Panc1 (cell line): ENCODE data around the gene ADGRD1. TPM values are rescaled to one million over a fixed set of nuclear protein-coding genes. Genes with fewer than 3 reads are reported as not detected.
A peak's percentile ranks its signal among the peaks of the same experiment; 100 is the strongest.

Experiments used
- ATAC-seq: fragments of 200-7000 bp; cut with Tn5 transposase; 2 replicates; pipeline ENCODE4 v1.9.1; 2020; ENCODE audit warnings: mild to moderate bottlenecking, moderate library complexity
- BruUV-seq: library from RNA; stranded (reverse); fragments of 400-500 nt; replicated peaks from 2 replicates; lab custom pipeline; 2021; lab: Mats Ljungman, UMichigan
- CTCF ChIA-PET: fragments of 300-600 bp; sonication (Branson Sonifier 250); formaldehyde crosslinking; loops from one replicate; lab custom pipeline; 2022; ENCODE audit warnings: antibody characterized with exemption; lab: Charles Lee
- POLR2A ChIA-PET: fragments of 300-600 bp; sonication (Branson Sonifier 250); formaldehyde crosslinking; loops from one replicate; lab custom pipeline; 2022; ENCODE audit warnings: antibody characterized with exemption; lab: Charles Lee
- DNase-seq: peaks from one replicate; pipeline ENCODE4 v3.0.0-alpha.2; 2010; ENCODE audit warnings: low read depth, low spot score
- H3K27ac ChIP-seq: 2 replicates; pipeline ENCODE4 v1.5.1; 2011; ENCODE audit warnings: mild to moderate bottlenecking, low read length, inconsistent platforms
- H3K27me3 ChIP-seq: fragments of 200-500 bp; sonication (Bioruptor generic); 2 replicates; pipeline ENCODE4 v1.6.0; 2014; ENCODE audit warnings: low read length, inconsistent platforms; ENCODE audit not compliant: control insufficient read depth, insufficient read depth
- H3K36me3 ChIP-seq: fragments of 200-500 bp; sonication (Bioruptor generic); 2 replicates; pipeline ENCODE4 v1.5.1; 2014; ENCODE audit warnings: inconsistent platforms, mild to moderate bottlenecking, low read length, moderate library complexity; ENCODE audit not compliant: control insufficient read depth, insufficient read depth
- H3K4me1 ChIP-seq: 2 replicates; pipeline ENCODE4 v1.5.1; 2011; ENCODE audit warnings: inconsistent platforms, mild to moderate bottlenecking, low read length, moderate library complexity; ENCODE audit not compliant: control insufficient read depth, insufficient read depth
- H3K4me3 ChIP-seq, 2 experiments: 2 replicates each; pipeline ENCODE4 v1.5.1; 2011 to 2012; ENCODE audit warnings: low read depth in 2 of 2, low read length in 2 of 2, mild to moderate bottlenecking in 2 of 2, inconsistent platforms in 1 of 2, moderate library complexity in 1 of 2
- H3K9me3 ChIP-seq: fragments of 200-500 bp; sonication (Bioruptor generic); 2 replicates; pipeline ENCODE4 v1.5.1; 2014; ENCODE audit warnings: low read depth, mild to moderate bottlenecking, inconsistent platforms, low read length, moderate library complexity; ENCODE audit not compliant: control insufficient read depth, insufficient read depth
- POLR2AphosphoS5 ChIP-seq: IDR thresholded peaks from 2 replicates; pipeline ENCODE4 v1.6.1; 2012; ENCODE audit warnings: mild to moderate bottlenecking, low read depth, low read length, moderate library complexity
- SIN3A ChIP-seq: IDR thresholded peaks from 2 replicates; pipeline ENCODE4 v1.6.1; 2012; ENCODE audit warnings: low read depth, mild to moderate bottlenecking, low read length, moderate library complexity, borderline replicate concordance; ENCODE audit not compliant: insufficient read depth
- TCF7L2 ChIP-seq: IDR thresholded peaks from 2 replicates; pipeline ENCODE4 v1.6.1; 2011; ENCODE audit warnings: mild to moderate bottlenecking, low read depth, low read length, inconsistent platforms
- in situ Hi-C: cut with HindIII; loops from 2 replicates; pipeline ENCODE4 v1.10.0; 2016; ENCODE audit warnings: low sequenced_read_pairs, low pct_unique_long_range_greater_than_20kb
- intact Hi-C: fragments of 100-400 bp; cut with micrococcal nuclease; formaldehyde crosslinking; loops from one replicate; pipeline ENCODE4 v1.10.0; 2022; ENCODE audit not compliant: unreplicated experiment
- total RNA-seq: library from RNA; stranded (reverse); gene quantifications from one replicate; pipeline ENCODE4 v1.2.1, GENCODE V29; 2021; ENCODE audit not compliant: unreplicated experiment
- TF ChIP-seq, protein P1 (sequence below), 2 experiments: IDR thresholded peaks; 2 replicates each; pipeline ENCODE4 v1.6.1; 2011 to 2012; ENCODE audit warnings: low read depth in 2 of 2, control low read depth in 1 of 2, low read length in 1 of 2, mild to moderate bottlenecking in 1 of 2, moderate library complexity in 1 of 2; ENCODE audit not compliant: insufficient read depth in 1 of 2
- TF ChIP-seq, protein P2 (sequence below): fragments of 450-650 bp; IDR thresholded peaks from 2 replicates; pipeline ENCODE4 v1.5.1; 2017; ENCODE audit warnings: mild to moderate bottlenecking

ADGRD1 gene
- total RNA-seq, 1 experiment from 2014 or later: 0.21 TPM

DNA sequence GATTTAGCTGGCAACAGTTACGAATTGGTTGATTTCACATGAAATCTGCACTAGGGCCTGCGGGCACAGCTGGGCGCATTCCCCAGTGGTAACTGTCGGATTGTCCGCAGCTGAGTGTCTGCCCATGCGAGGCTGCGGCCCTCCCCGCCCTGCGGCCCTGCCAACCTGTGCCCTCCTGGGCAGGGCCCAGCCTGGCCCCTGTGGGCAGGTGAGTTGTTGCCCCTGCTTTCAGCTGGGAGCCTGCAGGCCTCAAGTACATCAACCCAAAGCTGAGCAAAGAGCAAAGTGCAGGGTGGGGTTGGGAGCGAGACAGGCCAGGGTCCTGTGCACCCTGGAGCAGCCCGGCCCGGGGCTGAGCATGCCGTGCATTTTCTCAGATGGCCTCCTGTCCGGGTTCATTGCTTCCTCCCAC lies 89.1 kb downstream of the ADGRD1 start:
- TF ChIP-seq, protein P1, sequence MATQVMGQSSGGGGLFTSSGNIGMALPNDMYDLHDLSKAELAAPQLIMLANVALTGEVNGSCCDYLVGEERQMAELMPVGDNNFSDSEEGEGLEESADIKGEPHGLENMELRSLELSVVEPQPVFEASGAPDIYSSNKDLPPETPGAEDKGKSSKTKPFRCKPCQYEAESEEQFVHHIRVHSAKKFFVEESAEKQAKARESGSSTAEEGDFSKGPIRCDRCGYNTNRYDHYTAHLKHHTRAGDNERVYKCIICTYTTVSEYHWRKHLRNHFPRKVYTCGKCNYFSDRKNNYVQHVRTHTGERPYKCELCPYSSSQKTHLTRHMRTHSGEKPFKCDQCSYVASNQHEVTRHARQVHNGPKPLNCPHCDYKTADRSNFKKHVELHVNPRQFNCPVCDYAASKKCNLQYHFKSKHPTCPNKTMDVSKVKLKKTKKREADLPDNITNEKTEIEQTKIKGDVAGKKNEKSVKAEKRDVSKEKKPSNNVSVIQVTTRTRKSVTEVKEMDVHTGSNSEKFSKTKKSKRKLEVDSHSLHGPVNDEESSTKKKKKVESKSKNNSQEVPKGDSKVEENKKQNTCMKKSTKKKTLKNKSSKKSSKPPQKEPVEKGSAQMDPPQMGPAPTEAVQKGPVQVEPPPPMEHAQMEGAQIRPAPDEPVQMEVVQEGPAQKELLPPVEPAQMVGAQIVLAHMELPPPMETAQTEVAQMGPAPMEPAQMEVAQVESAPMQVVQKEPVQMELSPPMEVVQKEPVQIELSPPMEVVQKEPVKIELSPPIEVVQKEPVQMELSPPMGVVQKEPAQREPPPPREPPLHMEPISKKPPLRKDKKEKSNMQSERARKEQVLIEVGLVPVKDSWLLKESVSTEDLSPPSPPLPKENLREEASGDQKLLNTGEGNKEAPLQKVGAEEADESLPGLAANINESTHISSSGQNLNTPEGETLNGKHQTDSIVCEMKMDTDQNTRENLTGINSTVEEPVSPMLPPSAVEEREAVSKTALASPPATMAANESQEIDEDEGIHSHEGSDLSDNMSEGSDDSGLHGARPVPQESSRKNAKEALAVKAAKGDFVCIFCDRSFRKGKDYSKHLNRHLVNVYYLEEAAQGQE (IDR thresholded peaks at IDR 0.05; ENCODE audit: insufficient read depth in 1 of 2, low read depth in 2 of 2, low read length in 1 of 2): no peak
- TF ChIP-seq, protein P2, sequence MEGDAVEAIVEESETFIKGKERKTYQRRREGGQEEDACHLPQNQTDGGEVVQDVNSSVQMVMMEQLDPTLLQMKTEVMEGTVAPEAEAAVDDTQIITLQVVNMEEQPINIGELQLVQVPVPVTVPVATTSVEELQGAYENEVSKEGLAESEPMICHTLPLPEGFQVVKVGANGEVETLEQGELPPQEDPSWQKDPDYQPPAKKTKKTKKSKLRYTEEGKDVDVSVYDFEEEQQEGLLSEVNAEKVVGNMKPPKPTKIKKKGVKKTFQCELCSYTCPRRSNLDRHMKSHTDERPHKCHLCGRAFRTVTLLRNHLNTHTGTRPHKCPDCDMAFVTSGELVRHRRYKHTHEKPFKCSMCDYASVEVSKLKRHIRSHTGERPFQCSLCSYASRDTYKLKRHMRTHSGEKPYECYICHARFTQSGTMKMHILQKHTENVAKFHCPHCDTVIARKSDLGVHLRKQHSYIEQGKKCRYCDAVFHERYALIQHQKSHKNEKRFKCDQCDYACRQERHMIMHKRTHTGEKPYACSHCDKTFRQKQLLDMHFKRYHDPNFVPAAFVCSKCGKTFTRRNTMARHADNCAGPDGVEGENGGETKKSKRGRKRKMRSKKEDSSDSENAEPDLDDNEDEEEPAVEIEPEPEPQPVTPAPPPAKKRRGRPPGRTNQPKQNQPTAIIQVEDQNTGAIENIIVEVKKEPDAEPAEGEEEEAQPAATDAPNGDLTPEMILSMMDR: no peak
- TF ChIP-seq POLR2AphosphoS5 (no peak), TCF7L2 (no peak), SIN3A (no peak)
- intact Hi-C loops (no loop called here), in situ Hi-C loops (no loop called here)
- no TSS peak for BruUV-seq
- Histone ChIP-seq H3K9me3 (no peaks in the 10 kb centered on the region), H3K27ac (no peak overlapping the region), H3K27me3 (no peaks in the 10 kb centered on the region; the same call in 1 of the 2 replicates), H3K4me3 (no peak overlapping the region), H3K36me3 (no peaks in the 10 kb centered on the region), H3K4me1 (no peaks in the 10 kb centered on the region)
- CTCF ChIA-PET: no interaction called here
- POLR2A ChIA-PET: no interaction called here
- DNase-seq: no peak
- no peak for ATAC-seq

DNA sequence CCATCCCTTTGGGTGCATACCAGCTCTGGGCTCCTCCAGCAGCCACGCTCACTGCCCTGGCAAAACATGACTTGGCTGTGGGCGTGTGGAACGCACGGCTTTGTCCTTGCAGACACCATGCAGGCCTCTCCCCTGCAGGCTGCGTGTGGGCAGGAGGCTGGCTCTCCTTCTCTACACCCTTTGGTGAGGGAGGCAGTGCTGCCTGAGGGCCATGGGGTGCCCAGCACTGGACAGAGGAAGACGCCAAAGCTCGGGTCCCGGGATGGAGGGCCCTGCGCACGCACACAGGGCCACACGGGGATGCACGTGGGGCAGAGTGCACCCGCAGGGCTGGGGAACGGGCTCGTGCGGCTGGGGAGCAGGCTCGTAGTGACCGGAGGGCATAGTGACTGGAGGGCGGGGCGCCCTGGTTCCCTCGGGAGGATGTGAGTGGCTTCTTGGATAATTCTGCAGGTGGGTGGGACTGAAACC lies 89.7 kb downstream of the ADGRD1 start:
- H3K27me3 ChIP-seq: no peaks in the 10 kb centered on the region; the same call in 1 of the 2 replicates
- ATAC-seq: peak; percentile 21; the same call in 1 of the 2 replicates
- POLR2A ChIA-PET: no interaction called here
- H3K9me3 ChIP-seq: no peaks in the 10 kb centered on the region
- no peak overlapping the region for H3K27ac ChIP-seq
- CTCF ChIA-PET: no interaction called here
- BruUV-seq: no TSS peak
- no peaks in the 10 kb centered on the region for H3K4me1 ChIP-seq
- TF ChIP-seq TCF7L2: no peak
- H3K4me3 ChIP-seq: no peak overlapping the region
- intact Hi-C loops: no loop called here
- in situ Hi-C loops: no loop called here
- H3K36me3 ChIP-seq: no peaks in the 10 kb centered on the region
- no peak for DNase-seq

DNA sequence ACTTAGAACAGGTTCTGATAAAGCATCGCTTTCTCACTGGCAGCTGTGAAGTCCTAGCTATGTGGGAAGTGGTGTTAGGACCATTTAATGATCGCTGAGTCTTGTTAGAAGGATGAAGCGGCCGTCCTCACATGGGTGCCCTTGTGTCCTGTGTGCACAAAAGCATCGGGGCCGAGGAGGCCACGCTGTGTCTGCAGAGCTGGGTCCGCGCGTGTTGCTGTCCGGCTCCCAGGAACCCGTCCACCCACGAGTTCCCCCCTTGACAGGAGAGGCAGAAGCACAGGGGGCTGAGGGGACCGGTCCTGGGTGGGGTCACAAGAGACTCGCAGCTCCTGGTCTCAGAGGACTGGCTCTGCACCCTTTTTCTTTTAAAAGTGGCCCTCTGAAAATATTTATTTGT lies 90.4 kb downstream of the ADGRD1 start:
- Histone ChIP-seq H3K9me3 (no peaks in the 10 kb centered on the region), H3K36me3 (no peaks in the 10 kb centered on the region), H3K27me3 (no peaks in the 10 kb centered on the region; the same call in 1 of the 2 replicates), H3K4me3 (0 out of 4 replicates have a peak overlapping the region, but pooled peaks of 1 of the 2 experiments have one; percentile 8), H3K4me1 (no peaks in the 10 kb centered on the region), H3K27ac (no peak overlapping the region)
- CTCF ChIA-PET: no interaction called here
- TF ChIP-seq SIN3A (no peak), TCF7L2 (no peak), POLR2AphosphoS5 (no peak)
- TF ChIP-seq, protein P2: no peak
- TF ChIP-seq, protein P1 (IDR thresholded peaks at IDR 0.05; ENCODE audit: insufficient read depth in 1 of 2, low read depth in 2 of 2, low read length in 1 of 2): no peak
- POLR2A ChIA-PET: no interaction called here
- in situ Hi-C loops: no loop called here
- DNase-seq (no peak), ATAC-seq (no peak)
- BruUV-seq: no TSS peak
- intact Hi-C loops: no loop called here
